Trophoblast cell (in vitro differentiated cells and primary cell): ENCODE measurements around the gene SLC25A1.

ENCODE experiments used
- DNase-seq, 2 donors: peaks; one replicate each; pipeline ENCODE4 v3.0.0-alpha.2; 2016
- H2AFZ ChIP-seq: 2 replicates; pipeline ENCODE4 v1.6.1; 2013; ENCODE audit warnings: low read length, moderate library complexity, mild to moderate bottlenecking; ENCODE audit not compliant: insufficient read depth, poor library complexity
- H2AK5ac ChIP-seq: 2 replicates; pipeline ENCODE4 v1.6.1; 2013; ENCODE audit warnings: mild to moderate bottlenecking, low read length
- H2BK120ac ChIP-seq: 2 replicates; pipeline ENCODE4 v1.6.1; 2013; ENCODE audit warnings: low read length, mild to moderate bottlenecking, moderate library complexity; ENCODE audit not compliant: insufficient read depth, poor library complexity
- H2BK12ac ChIP-seq: 2 replicates; pipeline ENCODE4 v1.6.1; 2013; ENCODE audit warnings: mild to moderate bottlenecking, low read length, moderate library complexity
- H2BK5ac ChIP-seq: 2 replicates; pipeline ENCODE4 v1.6.1; 2013; ENCODE audit warnings: low read length, low read depth, moderate library complexity, mild to moderate bottlenecking; ENCODE audit not compliant: poor library complexity
- H3K14ac ChIP-seq: 2 replicates; pipeline ENCODE4 v1.6.1; 2013; ENCODE audit warnings: mild to moderate bottlenecking, low read length
- H3K18ac ChIP-seq: 2 replicates; pipeline ENCODE4 v1.6.1; 2013; ENCODE audit warnings: mild to moderate bottlenecking, low read length
- H3K23ac ChIP-seq: 2 replicates; pipeline ENCODE4 v1.6.1; 2013; ENCODE audit warnings: low read length
- H3K27ac ChIP-seq: 2 replicates; pipeline ENCODE4 v1.5.1; 2013; ENCODE audit warnings: low read depth, mild to moderate bottlenecking, inconsistent platforms, low read length, moderate library complexity
- H3K27me3 ChIP-seq: 2 replicates; pipeline ENCODE4 v1.6.1; 2013; ENCODE audit warnings: inconsistent platforms, mild to moderate bottlenecking, low read length, moderate library complexity; ENCODE audit not compliant: insufficient read depth
- H3K36me3 ChIP-seq, 2 experiments: 1 replicate in 1 of 2; 2 replicates in 1 of 2; pipeline ENCODE4 v1.6.1; 2013; ENCODE audit warnings: low read length in 2 of 2, mild to moderate bottlenecking in 2 of 2, moderate library complexity in 1 of 2; ENCODE audit not compliant: insufficient read depth in 2 of 2, control insufficient read depth in 1 of 2
- H3K4ac ChIP-seq: 2 replicates; pipeline ENCODE4 v1.6.1; 2013; ENCODE audit warnings: low read depth, mild to moderate bottlenecking, low read length, moderate library complexity
- H3K4me1 ChIP-seq, 2 experiments: 1 replicate in 1 of 2; 2 replicates in 1 of 2; pipeline ENCODE4 v1.6.1; 2013; ENCODE audit warnings: low read length in 2 of 2, mild to moderate bottlenecking in 2 of 2, moderate library complexity in 1 of 2; ENCODE audit not compliant: insufficient read depth in 2 of 2, control insufficient read depth in 1 of 2
- H3K4me2 ChIP-seq: 2 replicates; pipeline ENCODE4 v1.6.1; 2013; ENCODE audit warnings: inconsistent platforms, mild to moderate bottlenecking, low read length, moderate library complexity
- H3K4me3 ChIP-seq: 2 replicates; pipeline ENCODE4 v1.5.1; 2013; ENCODE audit warnings: mild to moderate bottlenecking, low read depth, low read length, inconsistent platforms
- H3K79me1 ChIP-seq: one replicate; pipeline ENCODE4 v1.6.1; 2013; ENCODE audit warnings: low read length
- H3K79me2 ChIP-seq: 2 replicates; pipeline ENCODE4 v1.6.1; 2013; ENCODE audit warnings: low read length, mild to moderate bottlenecking; ENCODE audit not compliant: control insufficient read depth, insufficient read depth, poor library complexity
- H3K9ac ChIP-seq: 2 replicates; pipeline ENCODE4 v1.6.1; 2013; ENCODE audit warnings: mild to moderate bottlenecking, low read length
- H3K9me3 ChIP-seq: 2 replicates; pipeline ENCODE4 v1.6.1; 2013; ENCODE audit warnings: low read depth, mild to moderate bottlenecking, control low read depth, inconsistent platforms, low read length; ENCODE audit not compliant: insufficient read depth
- H4K12ac ChIP-seq: 2 replicates; pipeline ENCODE4 v1.6.1; 2013; ENCODE audit warnings: low read depth, mild to moderate bottlenecking, low read length, moderate library complexity
- H4K8ac ChIP-seq: 2 replicates; pipeline ENCODE4 v1.6.1; 2013; ENCODE audit warnings: low read depth, mild to moderate bottlenecking, low read length, moderate library complexity
- H4K91ac ChIP-seq: one replicate; pipeline ENCODE4 v1.6.1; 2013; ENCODE audit warnings: low read depth, mild to moderate bottlenecking, low read length, moderate library complexity
- WGBS: extraction: QIAGEN DNeasy Blood & Tissue Kit; methylation state at CpG from one replicate; pipeline ENCODE4 v1.1.7; 2013; ENCODE audit warnings: missing lambda C conversion rate; ENCODE audit not compliant: insufficient read length, insufficient coverage; ENCODE audit errors: extremely low coverage; 5-methylcytosine and 5-hydroxymethylcytosine counted together

The SLC25A1 gene

GRCh38 chr22:19180234-19180633, 1.7 kb upstream of the SLC25A1 start:
- H3K9me3 ChIP-seq = peaks cover 1% of the 10 kb centered on the region
- no peak overlapping the region for H2BK12ac ChIP-seq
- H3K4me3 ChIP-seq = peak overlapping the region; percentile 43
- no peak overlapping the region for H3K27ac ChIP-seq
- H3K9ac ChIP-seq = no peak overlapping the region
- H3K27me3 ChIP-seq = no peaks in the 10 kb centered on the region
- no peak overlapping the region for H3K14ac ChIP-seq
- no peak overlapping the region for H3K23ac ChIP-seq
- no peak overlapping the region for H2AFZ ChIP-seq
- H3K4me2 ChIP-seq = no peak overlapping the region
- H2BK5ac ChIP-seq = no peak overlapping the region
- H4K8ac ChIP-seq = no peak overlapping the region
- DNase-seq = no peak
- no peak overlapping the region for H4K12ac ChIP-seq
- H3K18ac ChIP-seq = no peak overlapping the region
- H3K79me2 ChIP-seq = peaks cover 14% of the 10 kb centered on the region
- H3K4ac ChIP-seq = no peak overlapping the region
- no peak overlapping the region for H2AK5ac ChIP-seq
- H2BK120ac ChIP-seq = no peak overlapping the region
- H4K91ac ChIP-seq = no peak overlapping the region
- no CpG with 5 or more reads among the region's 9 CpGs for WGBS
- H3K36me3 ChIP-seq = peaks cover 19% of the 10 kb centered on the region in 2 experiments
- peaks cover 14% of the 10 kb centered on the region for H3K79me1 ChIP-seq
- H3K4me1 ChIP-seq = peaks cover 19 to 29% of the 10 kb centered on the region in 2 experiments

GRCh38 chr22:19179497-19180048, 1.0 kb upstream of the SLC25A1 start:
- H3K4me2 ChIP-seq = peak overlapping the region; percentile 89
- H3K4me1 ChIP-seq = peaks cover 25 to 36% of the 10 kb centered on the region in 2 experiments
- H4K8ac ChIP-seq = peak overlapping the region; percentile 37
- no peak overlapping the region for H2BK12ac ChIP-seq
- peaks cover 1% of the 10 kb centered on the region for H3K9me3 ChIP-seq
- H2AFZ ChIP-seq = peak overlapping the region; percentile 69
- H3K27me3 ChIP-seq = no peaks in the 10 kb centered on the region
- H3K9ac ChIP-seq = no peak overlapping the region
- H3K4me3 ChIP-seq = no peak overlapping the region
- H2BK120ac ChIP-seq = no peak overlapping the region
- no peak overlapping the region for H3K18ac ChIP-seq
- H3K4ac ChIP-seq = no peak overlapping the region
- H3K36me3 ChIP-seq = peaks cover 20 to 22% of the 10 kb centered on the region in 2 experiments
- DNase-seq = peak; percentile 69 to 79
- no peak overlapping the region for H2BK5ac ChIP-seq
- no peak overlapping the region for H3K14ac ChIP-seq
- H4K12ac ChIP-seq = no peak overlapping the region
- no peak overlapping the region for H4K91ac ChIP-seq
- peaks cover 14% of the 10 kb centered on the region for H3K79me1 ChIP-seq
- WGBS = no CpG with 5 or more reads among the region's 15 CpGs
- no peak overlapping the region for H2AK5ac ChIP-seq
- H3K27ac ChIP-seq = no peak overlapping the region
- H3K79me2 ChIP-seq = peaks cover 14% of the 10 kb centered on the region
- no peak overlapping the region for H3K23ac ChIP-seq

GRCh38 chr22:19178065-19178656, 375 bp downstream of the SLC25A1 start:
- peak overlapping the region; percentile 84 for H3K27ac ChIP-seq
- peaks cover 22 to 24% of the 10 kb centered on the region in 2 experiments for H3K36me3 ChIP-seq
- peak overlapping the region; percentile 81 for H4K91ac ChIP-seq
- peak overlapping the region; percentile 89 for H3K9ac ChIP-seq
- peak overlapping the region; percentile 89 for H3K4me2 ChIP-seq
- H2BK5ac ChIP-seq = peak overlapping the region; percentile 79
- peak overlapping the region; percentile 60 for H4K12ac ChIP-seq
- peaks cover 14% of the 10 kb centered on the region for H3K79me2 ChIP-seq
- peak overlapping the region; percentile 96 for H3K4me3 ChIP-seq
- H3K27me3 ChIP-seq = no peaks in the 10 kb centered on the region
- WGBS = no CpG with 5 or more reads among the region's 80 CpGs
- peaks cover 14% of the 10 kb centered on the region for H3K79me1 ChIP-seq
- H3K4ac ChIP-seq = peak overlapping the region; percentile 72
- H3K14ac ChIP-seq = peak overlapping the region; percentile 47
- H2AK5ac ChIP-seq = peak overlapping the region; percentile 80
- peak; percentile 18 to 52 for DNase-seq
- H3K18ac ChIP-seq = peak overlapping the region; percentile 95
- H2BK12ac ChIP-seq = no peak overlapping the region
- peaks cover 33 to 47% of the 10 kb centered on the region in 2 experiments for H3K4me1 ChIP-seq
- H2AFZ ChIP-seq = peak overlapping the region; percentile 77
- H3K9me3 ChIP-seq = peaks cover 1% of the 10 kb centered on the region
- no peak overlapping the region for H3K23ac ChIP-seq
- H2BK120ac ChIP-seq = peak overlapping the region; percentile 57
- peak overlapping the region; percentile 84 for H4K8ac ChIP-seq

- Histone ChIP-seq H3K79me2 (peaks cover 15% of the 10 kb centered on the region), H3K27ac (peak overlapping the region; percentile 84)
These were observed 1.1 kb downstream of the SLC25A1 start for GRCh38 chr22:19177164-19178064.

More at GRCh38 chr22:19177164-19178064, 1.1 kb downstream of the SLC25A1 start:
- WGBS = no CpG with 5 or more reads among the region's 55 CpGs
- Histone ChIP-seq H3K27me3 (no peaks in the 10 kb centered on the region), H3K79me1 (peaks cover 14% of the 10 kb centered on the region), H2BK5ac (peak overlapping the region; percentile 79), H3K9ac (peak overlapping the region; percentile 89), H4K8ac (peak overlapping the region; percentile 84), H2AK5ac (peak overlapping the region; percentile 80), H3K4me1 (peaks cover 40 to 53% of the 10 kb centered on the region in 2 experiments), H3K4me2 (peak overlapping the region; percentile 89), H2BK12ac (no peak overlapping the region), H3K9me3 (peaks cover 1% of the 10 kb centered on the region), H3K14ac (peak overlapping the region; percentile 47), H3K4ac (peak overlapping the region; percentile 72), H3K4me3 (peak overlapping the region; percentile 96), H2BK120ac (peak overlapping the region; percentile 57), H3K23ac (no peak overlapping the region), H4K12ac (peak overlapping the region; percentile 60), H3K36me3 (peaks cover 22 to 27% of the 10 kb centered on the region in 2 experiments), H4K91ac (peak overlapping the region; percentile 81), H3K18ac (peak overlapping the region; percentile 95), H2AFZ (peak overlapping the region; percentile 69)
- DNase-seq = peak in 1 of 2 donors; percentile 9
